Uterus (tissue), 2 donors: Measurements from ENCODE around the gene YLPM1.

Experiments
- CTCF ChIP-seq, 4 experiments: fragments of 200-600 bp in 2 of 4; fragments of 450-650 bp in 2 of 4; sonication (generic) in 2 of 4; IDR thresholded peaks; one replicate each; pipeline ENCODE4 v1.5.1; 2016 to 2019; ENCODE audit warnings: antibody characterized with exemption in 4 of 4, mild to moderate bottlenecking in 2 of 4, moderate library complexity in 1 of 4
- POLR2A ChIP-seq, 2 donors: fragments of 450-650 bp; IDR thresholded peaks; one replicate each; pipeline ENCODE4 v1.6.1; 2016; ENCODE audit warnings: antibody characterized with exemption in 2 of 2, mild to moderate bottlenecking in 1 of 2, moderate library complexity in 1 of 2

- no peak for TF ChIP-seq CTCF (IDR thresholded peaks at IDR 0.05)
- no peak for TF ChIP-seq POLR2A (IDR thresholded peaks at IDR 0.05)
Measured at GRCh38 chr14:74841230-74842207, 78.4 kb downstream of the YLPM1 start.
